Fibroblast of villous mesenchyme (primary cell): ENCODE measurements around the gene ZNF106. TPM values are rescaled to one million over a fixed set of nuclear protein-coding genes. Genes with fewer than 3 reads are reported as not detected.

Experiments used
- DNase-seq: peaks from one replicate; pipeline ENCODE4 v3.0.0-alpha.2; 2010; ENCODE audit warnings: low read depth
- H3K4me3 ChIP-seq: 2 replicates; pipeline ENCODE4 v1.5.1; 2011; ENCODE audit warnings: low read depth, mild to moderate bottlenecking, low read length
- total RNA-seq: library from RNA; depleted of rRNA; stranded (reverse); fragments of >200 nt; gene quantifications from 2 replicates; pipeline ENCODE4 v1.2.3, GENCODE V29; 2012
- TF ChIP-seq, protein P1 (sequence below): IDR thresholded peaks from 2 replicates; pipeline ENCODE4 v1.5.1; 2012; ENCODE audit warnings: low read depth, mild to moderate bottlenecking, low read length; ENCODE audit not compliant: insufficient read depth

ZNF106 gene
- total RNA-seq, 1 donor, result 90.2 TPM

DNA sequence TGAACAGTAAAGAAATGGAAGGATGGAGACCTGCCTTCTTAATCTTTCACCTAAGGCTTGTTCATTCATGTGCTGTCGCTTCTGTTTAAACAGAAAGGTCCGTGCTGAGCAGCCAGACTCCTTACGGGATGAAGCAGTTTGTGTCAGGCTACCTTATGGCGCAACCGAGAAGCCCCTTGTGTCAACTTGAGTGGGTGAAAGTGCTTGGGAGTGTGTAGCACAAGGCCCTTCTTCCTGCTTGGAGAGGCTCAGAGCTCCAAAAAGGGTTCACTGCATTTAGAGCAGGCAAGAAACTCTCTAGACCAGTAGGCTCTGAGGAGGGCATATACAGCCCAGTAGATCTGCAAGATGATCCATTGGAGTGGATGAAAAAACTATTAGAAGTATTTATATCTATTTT is 115.7 kb downstream of the ZNF106 start:
- TF ChIP-seq, protein P1, sequence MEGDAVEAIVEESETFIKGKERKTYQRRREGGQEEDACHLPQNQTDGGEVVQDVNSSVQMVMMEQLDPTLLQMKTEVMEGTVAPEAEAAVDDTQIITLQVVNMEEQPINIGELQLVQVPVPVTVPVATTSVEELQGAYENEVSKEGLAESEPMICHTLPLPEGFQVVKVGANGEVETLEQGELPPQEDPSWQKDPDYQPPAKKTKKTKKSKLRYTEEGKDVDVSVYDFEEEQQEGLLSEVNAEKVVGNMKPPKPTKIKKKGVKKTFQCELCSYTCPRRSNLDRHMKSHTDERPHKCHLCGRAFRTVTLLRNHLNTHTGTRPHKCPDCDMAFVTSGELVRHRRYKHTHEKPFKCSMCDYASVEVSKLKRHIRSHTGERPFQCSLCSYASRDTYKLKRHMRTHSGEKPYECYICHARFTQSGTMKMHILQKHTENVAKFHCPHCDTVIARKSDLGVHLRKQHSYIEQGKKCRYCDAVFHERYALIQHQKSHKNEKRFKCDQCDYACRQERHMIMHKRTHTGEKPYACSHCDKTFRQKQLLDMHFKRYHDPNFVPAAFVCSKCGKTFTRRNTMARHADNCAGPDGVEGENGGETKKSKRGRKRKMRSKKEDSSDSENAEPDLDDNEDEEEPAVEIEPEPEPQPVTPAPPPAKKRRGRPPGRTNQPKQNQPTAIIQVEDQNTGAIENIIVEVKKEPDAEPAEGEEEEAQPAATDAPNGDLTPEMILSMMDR, result no peak
- no peak overlapping the region for H3K4me3 ChIP-seq
- no peak for DNase-seq

DNA sequence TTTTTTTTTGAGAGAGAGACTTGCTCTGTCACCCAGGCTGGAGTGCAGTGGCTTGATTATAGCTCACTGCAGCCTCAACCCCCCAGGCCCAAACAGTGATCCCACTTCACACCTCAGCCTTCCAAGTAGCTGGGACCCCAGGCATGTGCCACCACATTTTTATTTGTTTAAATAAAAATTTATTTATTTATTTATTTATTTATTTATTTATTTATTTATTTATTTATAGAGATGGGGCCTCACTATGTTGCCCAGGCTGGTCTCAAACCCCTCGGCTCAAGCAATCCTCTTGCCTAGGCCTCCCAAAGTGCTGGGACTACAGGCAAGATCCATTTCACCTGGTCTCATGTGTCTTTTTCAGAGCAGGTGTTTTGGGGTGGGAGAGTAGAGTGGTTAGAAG is 116.1 kb downstream of the ZNF106 start:
- no peak overlapping the region for H3K4me3 ChIP-seq
- TF ChIP-seq, protein P1, result no peak
- no peak for DNase-seq

DNA sequence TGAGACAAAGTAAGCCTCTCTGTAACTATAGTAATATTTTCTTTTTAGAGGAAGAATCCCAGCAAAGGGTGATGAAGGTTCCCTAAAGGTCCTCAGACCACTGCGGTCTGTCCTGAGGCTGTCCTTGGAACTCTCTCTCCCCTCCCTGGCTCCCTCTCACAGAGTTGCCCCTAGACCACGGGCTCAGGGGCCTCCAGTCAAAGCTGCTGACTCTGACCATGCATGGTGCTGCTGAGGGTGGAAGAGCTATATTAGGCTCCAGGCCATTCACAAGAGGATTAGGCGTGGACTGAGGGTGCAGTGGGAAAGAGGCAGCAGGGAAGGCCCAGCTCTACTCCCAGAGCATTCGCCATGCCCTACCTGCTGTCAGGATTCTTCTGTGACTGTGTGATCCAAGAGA is 117.0 kb downstream of the ZNF106 start:
- H3K4me3 ChIP-seq, result no peak overlapping the region
- DNase-seq, result no peak
- TF ChIP-seq, protein P1, result no peak

DNA sequence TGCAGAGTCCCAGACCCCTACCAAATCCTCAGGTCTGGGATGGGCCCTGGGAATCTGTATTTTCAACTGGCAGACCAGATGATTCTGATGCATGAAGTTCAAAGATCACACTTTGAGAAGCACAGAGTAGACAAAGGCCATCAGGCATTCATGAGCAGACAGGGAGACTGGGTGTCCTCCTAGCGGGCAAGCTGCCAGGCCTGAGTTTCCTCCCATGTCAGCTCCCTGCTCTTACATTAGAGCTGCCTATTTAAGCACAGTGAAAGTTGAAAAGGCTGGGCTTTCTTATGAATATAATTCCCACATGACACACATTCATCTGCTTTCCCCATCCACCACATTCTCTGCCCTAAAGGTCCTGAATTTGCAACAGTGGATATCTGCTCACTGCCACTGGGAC is 117.7 kb downstream of the ZNF106 start:
- H3K4me3 ChIP-seq, result no peak overlapping the region
- TF ChIP-seq, protein P1, result no peak
- DNase-seq, result no peak

DNA sequence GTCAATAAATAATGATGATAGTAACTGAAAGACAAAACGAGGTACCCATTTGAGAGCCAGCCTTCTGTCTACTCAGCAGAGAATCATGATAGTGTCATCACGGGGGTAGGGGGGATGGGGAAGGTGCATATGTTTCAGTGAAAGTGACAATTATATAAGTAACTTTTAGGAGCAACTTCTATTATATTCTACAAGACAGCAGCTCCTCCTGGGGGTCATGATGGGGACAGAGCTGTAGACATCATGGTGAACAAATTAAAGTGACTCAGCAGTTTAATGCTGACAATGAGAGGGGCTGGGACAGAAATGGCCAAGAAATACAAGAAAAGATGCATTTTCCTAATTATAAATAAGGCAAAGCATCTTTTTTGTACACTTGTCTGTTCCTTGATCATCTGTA is 119.8 kb downstream of the ZNF106 start:
- peak; percentile 50 for DNase-seq
- TF ChIP-seq, protein P1, result peak; percentile 33

DNA sequence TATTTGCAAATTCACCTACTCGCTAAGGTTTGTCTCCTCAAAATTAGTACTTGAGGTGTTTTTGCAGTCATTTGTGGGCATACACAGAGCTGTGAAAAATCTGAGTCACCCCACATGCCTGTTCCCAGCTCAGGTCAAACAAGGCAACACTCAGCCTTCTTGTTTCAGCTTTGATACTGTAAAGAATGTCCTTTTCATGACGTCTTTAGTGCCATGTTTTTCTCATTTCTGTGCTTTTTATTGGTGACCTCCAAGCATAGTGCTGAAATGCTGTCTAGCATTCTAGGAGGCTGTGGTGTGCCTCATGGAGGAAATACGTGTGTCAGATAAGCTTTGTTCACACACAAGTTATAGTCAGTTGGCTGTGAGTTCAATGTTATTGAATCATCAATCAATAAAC is 122.8 kb downstream of the ZNF106 start:
- TF ChIP-seq, protein P1, result no peak
- no peak overlapping the region for H3K4me3 ChIP-seq
- peak; percentile 79 for DNase-seq

More for the DNA sequence above, 119.8 kb downstream of the ZNF106 start:
- H3K4me3 ChIP-seq, result no peak overlapping the region

DNA sequence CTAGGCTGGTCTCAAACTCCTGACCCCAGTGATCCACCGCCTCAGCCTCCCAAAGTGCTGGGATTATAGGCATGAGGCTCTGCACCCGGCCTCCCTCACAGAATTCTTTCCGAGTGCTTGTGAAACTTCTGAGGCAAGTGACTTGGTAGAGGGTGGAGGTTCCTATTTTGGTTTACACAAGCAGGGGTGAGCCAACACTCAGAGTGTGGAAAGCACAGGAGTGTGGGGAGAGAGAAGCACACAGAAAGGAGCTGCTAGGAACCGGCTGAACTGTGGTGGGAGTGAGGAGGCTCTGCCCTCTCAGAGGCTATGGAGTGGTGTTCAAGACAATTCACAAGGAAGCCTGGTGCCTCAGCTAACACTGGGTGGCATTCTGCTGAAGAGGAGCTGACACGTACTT is 123.9 kb downstream of the ZNF106 start:
- peak; percentile 51 for DNase-seq
- TF ChIP-seq, protein P1, result no peak
- H3K4me3 ChIP-seq, result no peak overlapping the region
